Measurements from ENCODE around the gene C2CD2. TPM values are rescaled to one million over a fixed set of nuclear protein-coding genes. Genes with fewer than 3 reads are reported as not detected.
A peak's percentile ranks its signal among the peaks of the same experiment; 100 is the strongest.

The C2CD2 gene
- total RNA-seq, 5 donors from 2014 or later (not counting 1 experiment from before 2014, with no cell fraction given): 7.7 to 15.0 (median 9.5) TPM

- ChIA-PET POLR2A (no interaction called here), CTCF (interaction anchor here in 1 of 2 donors (0.6 to 1.1 kb wide), 2 partner anchors 179 to 369 kb away, joined by 3 to 4 read pairs; no protein-coding TSS in a partner anchor)
- 89% methylated on average over 4 of the region's 5 CpGs for WGBS (ENCODE audit: insufficient coverage)
- Histone ChIP-seq H3K27me3 (replicated peaks in 1 of 2; ENCODE audit: control insufficient read depth in 2 of 2, extremely low read depth in 1 of 2, insufficient read depth in 2 of 2, low read length in 1 of 2) (peaks cover 0 to 25% of the 10 kb centered on the region in 2 experiments), H3K36me3 (ENCODE audit: control insufficient read depth in 2 of 2, extremely low read depth in 1 of 2, insufficient read depth in 1 of 2, low read length in 1 of 2) (no peaks in the 10 kb centered on the region), H3K9me3 (no peaks in the 10 kb centered on the region), H3K4me1 (ENCODE audit: control insufficient read depth in 1 of 2, extremely low read depth in 1 of 2, insufficient read depth in 2 of 2, low read length in 2 of 2) (peaks cover 28 to 44% of the 10 kb centered on the region in 2 experiments), H3K27ac (ENCODE audit: low read length) (no peak overlapping the region), H3K4me3 (ENCODE audit: control insufficient read depth in 1 of 2, extremely low read depth in 1 of 2, low read length in 1 of 2) (no peak overlapping the region)
- Mint-ChIP-seq H3K9me3 (no peaks in the 10 kb centered on the region), H3K27me3 (peaks cover 0 to 14% of the 10 kb centered on the region in 2 donors), H3K4me1 (peaks cover 44 to 49% (median 47%) of the 10 kb centered on the region in 3 donors), H3K36me3 (no peaks in the 10 kb centered on the region), H3K4me3 (no peak overlapping the region), H3K27ac (no peak overlapping the region)
- DNase-seq: no peak
- ATAC-seq (replicated peaks in 1 of 4): no peak
Observed at GRCh38 chr21:41929248-41929647, 24.6 kb downstream of the C2CD2 start.

- Mint-ChIP-seq H3K27ac (no peak overlapping the region), H3K36me3 (no peaks in the 10 kb centered on the region), H3K4me1 (peaks cover 50 to 55% (median 53%) of the 10 kb centered on the region in 3 donors), H3K9me3 (no peaks in the 10 kb centered on the region), H3K4me3 (peak overlapping the region in 1 of 3 donors; percentile 84), H3K27me3 (peaks cover 0 to 13% of the 10 kb centered on the region in 2 donors)
- Histone ChIP-seq H3K9me3 (no peaks in the 10 kb centered on the region), H3K4me1 (ENCODE audit: control insufficient read depth in 1 of 2, extremely low read depth in 1 of 2, insufficient read depth in 2 of 2, low read length in 2 of 2) (peaks cover 30 to 50% of the 10 kb centered on the region in 2 experiments), H3K4me3 (ENCODE audit: control insufficient read depth in 1 of 2, extremely low read depth in 1 of 2, low read length in 1 of 2) (no peak overlapping the region), H3K36me3 (ENCODE audit: control insufficient read depth in 2 of 2, extremely low read depth in 1 of 2, insufficient read depth in 1 of 2, low read length in 1 of 2) (no peaks in the 10 kb centered on the region), H3K27me3 (replicated peaks in 1 of 2; ENCODE audit: control insufficient read depth in 2 of 2, extremely low read depth in 1 of 2, insufficient read depth in 2 of 2, low read length in 1 of 2) (peaks cover 0 to 24% of the 10 kb centered on the region in 2 experiments), H3K27ac (ENCODE audit: low read length) (no peak overlapping the region)
- DNase-seq (peak in 6 of 35 experiments; percentile 8 to 32 (median 20)), ATAC-seq (replicated peaks in 1 of 4) (peak in 1 of 4 experiments; percentile 27)
- ChIA-PET POLR2A (interaction anchor here (0.6 to 0.7 kb wide), 2 partner anchors 38 to 585 kb away, joined by 4 to 8 read pairs; partner anchors contain the start of gene SLC37A1 (in 1 of the 2)), CTCF (interaction anchor here in 1 of 2 donors (0.6 to 1.1 kb wide), 2 partner anchors 179 to 370 kb away, joined by 3 to 4 read pairs; no protein-coding TSS in a partner anchor)
- WGBS (ENCODE audit: insufficient coverage): no CpG with 5 or more reads among the region's 10 CpGs
Observed at GRCh38 chr21:41928621-41929220, 25.1 kb downstream of the C2CD2 start.

- Mint-ChIP-seq H3K4me1 (peaks cover 53 to 58% (median 58%) of the 10 kb centered on the region in 3 donors), H3K36me3 (no peaks in the 10 kb centered on the region), H3K9me3 (no peaks in the 10 kb centered on the region), H3K27me3 (peaks cover 0 to 5% of the 10 kb centered on the region in 2 donors), H3K27ac (peak overlapping the region in 1 of 2 donors; percentile 57), H3K4me3 (peak overlapping the region in 1 of 3 donors; percentile 84)
- peak in 24 of 35 experiments; percentile 5 to 47 (median 25) for DNase-seq
- WGBS (ENCODE audit: insufficient coverage): 76% methylated on average over 6 of the region's 17 CpGs
- no peak overlapping the region for H3K4me3 ChIP-seq (ENCODE audit: control insufficient read depth in 1 of 2, extremely low read depth in 1 of 2, low read length in 1 of 2)
- H3K27me3 ChIP-seq (replicated peaks in 1 of 2; ENCODE audit: control insufficient read depth in 2 of 2, extremely low read depth in 1 of 2, insufficient read depth in 2 of 2, low read length in 1 of 2): peaks cover 0 to 18% of the 10 kb centered on the region in 2 experiments
- ChIA-PET CTCF (no interaction called here), POLR2A (no interaction called here)
- no peaks in the 10 kb centered on the region for H3K9me3 ChIP-seq
- ATAC-seq (replicated peaks in 1 of 4): peak in 1 of 4 experiments; percentile 68
- peaks cover 30 to 53% of the 10 kb centered on the region in 2 experiments for H3K4me1 ChIP-seq (ENCODE audit: control insufficient read depth in 1 of 2, extremely low read depth in 1 of 2, insufficient read depth in 2 of 2, low read length in 2 of 2)
- H3K27ac ChIP-seq (ENCODE audit: low read length): no peak overlapping the region
- no peaks in the 10 kb centered on the region for H3K36me3 ChIP-seq (ENCODE audit: control insufficient read depth in 2 of 2, extremely low read depth in 1 of 2, insufficient read depth in 1 of 2, low read length in 1 of 2)
Observed at GRCh38 chr21:41927727-41928409, 25.9 kb downstream of the C2CD2 start.

- Mint-ChIP-seq H3K27me3 (no peaks in the 10 kb centered on the region), H3K9me3 (no peaks in the 10 kb centered on the region), H3K36me3 (peaks cover under 1% of the 10 kb centered on the region), H3K4me1 (peaks cover 53 to 60% (median 59%) of the 10 kb centered on the region in 3 donors), H3K27ac (peak overlapping the region; percentile 100), H3K4me3 (peak overlapping the region; percentile 84 to 94 (median 91))
- H3K4me1 ChIP-seq (ENCODE audit: control insufficient read depth in 1 of 2, extremely low read depth in 1 of 2, insufficient read depth in 2 of 2, low read length in 2 of 2): peaks cover 30 to 56% of the 10 kb centered on the region in 2 experiments
- no peaks in the 10 kb centered on the region for H3K36me3 ChIP-seq (ENCODE audit: control insufficient read depth in 2 of 2, extremely low read depth in 1 of 2, insufficient read depth in 1 of 2, low read length in 1 of 2)
- peaks cover 0 to 9% of the 10 kb centered on the region in 2 experiments for H3K27me3 ChIP-seq (replicated peaks in 1 of 2; ENCODE audit: control insufficient read depth in 2 of 2, extremely low read depth in 1 of 2, insufficient read depth in 2 of 2, low read length in 1 of 2)
- DNase-seq (no peak), ATAC-seq (replicated peaks in 1 of 4) (peak; percentile 29 to 55 (median 37))
- peak overlapping the region; percentile 92 for H3K27ac ChIP-seq (ENCODE audit: low read length)
- peak overlapping the region; percentile 64 to 77 for H3K4me3 ChIP-seq (ENCODE audit: control insufficient read depth in 1 of 2, extremely low read depth in 1 of 2, low read length in 1 of 2)
- ChIA-PET POLR2A (interaction anchor here in 1 of 2 donors (0.6 kb wide), 1 partner anchor 22 kb away, joined by 5 read pairs; no protein-coding TSS in a partner anchor), CTCF (interaction anchor here in 1 of 2 donors (0.6 to 0.8 kb wide), 2 partner anchors 49 to 90 kb away, joined by 3 read pairs; no protein-coding TSS in a partner anchor)
- no peaks in the 10 kb centered on the region for H3K9me3 ChIP-seq
- WGBS (ENCODE audit: insufficient coverage): no CpG with 5 or more reads among the region's 3 CpGs
Observed at GRCh38 chr21:41926807-41927171, 27.0 kb downstream of the C2CD2 start.

GRCh38 chr21:41926117-41926806 lies 27.6 kb downstream of the C2CD2 start:
- Mint-ChIP-seq H3K27ac (peak overlapping the region; percentile 100), H3K9me3 (no peaks in the 10 kb centered on the region), H3K4me3 (peak overlapping the region; percentile 84 to 94 (median 91)), H3K27me3 (no peaks in the 10 kb centered on the region), H3K4me1 (peaks cover 57 to 63% (median 62%) of the 10 kb centered on the region in 3 donors), H3K36me3 (peaks cover 3% of the 10 kb centered on the region)
- H3K36me3 ChIP-seq (ENCODE audit: control insufficient read depth in 2 of 2, extremely low read depth in 1 of 2, insufficient read depth in 1 of 2, low read length in 1 of 2): no peaks in the 10 kb centered on the region
- ChIA-PET POLR2A (interaction anchor here in 1 of 2 donors (0.6 to 0.8 kb wide), 2 partner anchors 21 to 1733 kb away, joined by 3 to 5 read pairs; partner anchors contain the start of genes HSF2BP and RRP1B), CTCF (interaction anchor here in 1 of 2 donors (0.6 to 0.8 kb wide), 2 partner anchors 48 to 90 kb away, joined by 3 read pairs; no protein-coding TSS in a partner anchor)
- peaks cover 0 to 8% of the 10 kb centered on the region in 2 experiments for H3K27me3 ChIP-seq (replicated peaks in 1 of 2; ENCODE audit: control insufficient read depth in 2 of 2, extremely low read depth in 1 of 2, insufficient read depth in 2 of 2, low read length in 1 of 2)
- no peaks in the 10 kb centered on the region for H3K9me3 ChIP-seq
- peak overlapping the region; percentile 64 to 77 for H3K4me3 ChIP-seq (ENCODE audit: control insufficient read depth in 1 of 2, extremely low read depth in 1 of 2, low read length in 1 of 2)
- 13% methylated on average over 9 of the region's 11 CpGs for WGBS (ENCODE audit: insufficient coverage)
- H3K4me1 ChIP-seq (ENCODE audit: control insufficient read depth in 1 of 2, extremely low read depth in 1 of 2, insufficient read depth in 2 of 2, low read length in 2 of 2): peaks cover 30 to 56% of the 10 kb centered on the region in 2 experiments
- DNase-seq (peak in 23 of 35 experiments; percentile 7 to 74 (median 21)), ATAC-seq (replicated peaks in 1 of 4) (peak; percentile 85 to 95 (median 92))
- peak overlapping the region; percentile 92 for H3K27ac ChIP-seq (ENCODE audit: low read length)

Data from T-cell (primary cell).